CD8-positive, alpha-beta memory T cell (primary cell): ENCODE results near the gene SSR3. TPM values are rescaled to one million over a fixed set of nuclear protein-coding genes. Genes with fewer than 3 reads are reported as not detected.

Source experiments
- CTCF ChIA-PET: fragments of 350-600 bp; sonication (Branson Sonifier 250); formaldehyde crosslinking; loops from one replicate; lab custom pipeline; 2021; ENCODE audit warnings: antibody characterized with exemption; lab: Charles Lee
- POLR2A ChIA-PET: fragments of 350-600 bp; sonication (Branson Sonifier 250); formaldehyde crosslinking; loops from one replicate; lab custom pipeline; 2021; ENCODE audit warnings: antibody characterized with exemption; lab: Charles Lee
- DNase-seq, 5 donors: peaks; one replicate each; pipeline versions ENCODE4 v3.0.0 to v3.0.0-alpha.2; 2020 to 2022; ENCODE audit warnings: mixed read lengths in 1 of 5
- H3K27ac ChIP-seq: one replicate; pipeline ENCODE4 v1.7.0; 2013; ENCODE audit warnings: low read depth, mild to moderate bottlenecking, low read length, moderate library complexity
- H3K27me3 ChIP-seq: 2 replicates; pipeline ENCODE4 v1.7.0; 2013; ENCODE audit warnings: low read length, mild to moderate bottlenecking; ENCODE audit not compliant: insufficient read depth, poor library complexity, severe bottlenecking
- H3K36me3 ChIP-seq: 2 replicates; pipeline ENCODE4 v1.7.0; 2013; ENCODE audit warnings: mild to moderate bottlenecking, low read length, moderate library complexity; ENCODE audit not compliant: insufficient read depth
- H3K4me1 ChIP-seq: 2 replicates; pipeline ENCODE4 v1.7.0; 2013; ENCODE audit warnings: mild to moderate bottlenecking, low read length, moderate library complexity; ENCODE audit not compliant: insufficient read depth
- H3K4me3 ChIP-seq: 2 replicates; pipeline ENCODE4 v1.7.0; 2013; ENCODE audit warnings: mild to moderate bottlenecking, low read length
- H3K9me3 ChIP-seq: 2 replicates; pipeline ENCODE4 v1.7.0; 2013; ENCODE audit warnings: mild to moderate bottlenecking, low read length
- H3K27ac Mint-ChIP-seq, 8 donors: one replicate each; pipeline ENCODE4 v1.8.0; 2020 to 2021; ENCODE audit warnings: mixed read lengths in 8 of 8, mild to moderate bottlenecking in 6 of 8, inconsistent platforms in 3 of 8, moderate library complexity in 3 of 8
- H3K27me3 Mint-ChIP-seq, 2 donors: one replicate each; pipeline ENCODE4 v1.8.0; 2020 to 2021; ENCODE audit warnings: mixed read lengths in 2 of 2, mild to moderate bottlenecking in 1 of 2, moderate library complexity in 1 of 2
- H3K36me3 Mint-ChIP-seq, 3 donors: one replicate each; pipeline ENCODE4 v1.8.0; 2020 to 2021; ENCODE audit warnings: mixed read lengths in 3 of 3, inconsistent platforms in 1 of 3, mild to moderate bottlenecking in 1 of 3
- H3K4me1 Mint-ChIP-seq, 3 donors: one replicate each; pipeline ENCODE4 v1.8.0; 2020 to 2021; ENCODE audit warnings: mixed read lengths in 3 of 3, inconsistent platforms in 1 of 3, mild to moderate bottlenecking in 1 of 3
- H3K4me3 Mint-ChIP-seq, 7 donors: one replicate each; pipeline ENCODE4 v1.8.0; 2020 to 2021; ENCODE audit warnings: mixed read lengths in 7 of 7, mild to moderate bottlenecking in 6 of 7, moderate library complexity in 4 of 7, inconsistent platforms in 2 of 7
- H3K9me3 Mint-ChIP-seq, 5 donors: one replicate each; pipeline ENCODE4 v1.8.0; 2020 to 2022; ENCODE audit warnings: mixed read lengths in 5 of 5, mild to moderate bottlenecking in 3 of 5, moderate library complexity in 2 of 5, inconsistent platforms in 1 of 5
- polyA plus RNA-seq: library from polyadenylated mRNA; unstranded; fragments of 300-500 nt; fragmentation: Illumina TruSeq; gene quantifications from one replicate; pipeline ENCODE4 v1.2.3, GENCODE V29; 2021
- total RNA-seq, 2 experiments: library from RNA; stranded (reverse); gene quantifications; one replicate each; pipeline ENCODE4 v1.2.3, GENCODE V29; 2021

SSR3 gene
- total and polyA plus RNA-seq, 3 experiments from 2014 or later = 144 to 175 (median 171) TPM

- peaks cover 3 to 37% (median 6%) of the 10 kb centered on the region in 3 donors for H3K36me3 Mint-ChIP-seq
- no peaks in the 10 kb centered on the region for H3K4me1 ChIP-seq
- no peaks in the 10 kb centered on the region for H3K27me3 ChIP-seq
- CTCF ChIA-PET = interaction anchor here (1.5 kb wide), 1 partner anchor 382 kb away, joined by 4 read pairs; no protein-coding TSS in a partner anchor
- H3K4me3 Mint-ChIP-seq = no peak overlapping the region
- H3K27me3 Mint-ChIP-seq = peaks cover 0 to 1% of the 10 kb centered on the region in 2 donors
- H3K27ac ChIP-seq = no peak overlapping the region
- H3K4me3 ChIP-seq = no peak overlapping the region
- peak overlapping the region in 1 of 8 donors; percentile 67 for H3K27ac Mint-ChIP-seq
- no peaks in the 10 kb centered on the region for H3K4me1 Mint-ChIP-seq
- no peaks in the 10 kb centered on the region for H3K9me3 Mint-ChIP-seq
- peaks cover 4% of the 10 kb centered on the region for H3K36me3 ChIP-seq
- POLR2A ChIA-PET = no interaction called here
- DNase-seq = no peak
- H3K9me3 ChIP-seq = no peaks in the 10 kb centered on the region
Measured at GRCh38 chr3:156533205-156533604, 21.7 kb downstream of the SSR3 start.

- CTCF ChIA-PET = interaction anchor here (1.5 kb wide), 1 partner anchor 382 kb away, joined by 4 read pairs; no protein-coding TSS in a partner anchor
- Mint-ChIP-seq H3K27me3 (peaks cover 0 to 1% of the 10 kb centered on the region in 2 donors), H3K9me3 (no peaks in the 10 kb centered on the region), H3K27ac (no peak overlapping the region), H3K4me3 (no peak overlapping the region), H3K36me3 (peaks cover 3 to 32% (median 8%) of the 10 kb centered on the region in 3 donors), H3K4me1 (no peaks in the 10 kb centered on the region)
- Histone ChIP-seq H3K27ac (no peak overlapping the region), H3K9me3 (no peaks in the 10 kb centered on the region), H3K4me3 (no peak overlapping the region), H3K27me3 (no peaks in the 10 kb centered on the region), H3K36me3 (no peaks in the 10 kb centered on the region), H3K4me1 (no peaks in the 10 kb centered on the region)
- POLR2A ChIA-PET = no interaction called here
- no peak for DNase-seq
Measured at GRCh38 chr3:156532730-156533129, 22.2 kb downstream of the SSR3 start.

- no peak overlapping the region for H3K4me3 Mint-ChIP-seq
- H3K4me1 ChIP-seq = no peaks in the 10 kb centered on the region
- H3K27ac ChIP-seq = no peak overlapping the region
- H3K27me3 Mint-ChIP-seq = peaks cover 0 to 5% of the 10 kb centered on the region in 2 donors
- DNase-seq = no peak
- H3K36me3 ChIP-seq = no peaks in the 10 kb centered on the region
- POLR2A ChIA-PET = no interaction called here
- H3K4me3 ChIP-seq = no peak overlapping the region
- CTCF ChIA-PET = interaction anchor here (0.6 to 1.1 kb wide), 2 partner anchors 378 to 630 kb away, joined by 3 read pairs; no protein-coding TSS in a partner anchor
- H3K9me3 Mint-ChIP-seq = no peaks in the 10 kb centered on the region
- peaks cover 0 to under 1% (median 0%) of the 10 kb centered on the region in 3 donors for H3K4me1 Mint-ChIP-seq
- no peaks in the 10 kb centered on the region for H3K9me3 ChIP-seq
- H3K36me3 Mint-ChIP-seq = peaks cover 3 to 23% (median 5%) of the 10 kb centered on the region in 3 donors
- H3K27me3 ChIP-seq = no peaks in the 10 kb centered on the region
- H3K27ac Mint-ChIP-seq = no peak overlapping the region
Measured at GRCh38 chr3:156530980-156531379, 23.9 kb downstream of the SSR3 start.

- Histone ChIP-seq H3K4me3 (no peak overlapping the region), H3K9me3 (no peaks in the 10 kb centered on the region), H3K27me3 (no peaks in the 10 kb centered on the region), H3K4me1 (peaks cover 6% of the 10 kb centered on the region), H3K27ac (no peak overlapping the region), H3K36me3 (no peaks in the 10 kb centered on the region)
- Mint-ChIP-seq H3K4me3 (no peak overlapping the region), H3K27ac (no peak overlapping the region), H3K4me1 (peaks cover 9 to 22% (median 20%) of the 10 kb centered on the region in 3 donors), H3K27me3 (peaks cover 11 to 16% of the 10 kb centered on the region in 2 donors), H3K9me3 (peaks cover 0 to 3% (median 0%) of the 10 kb centered on the region in 5 donors), H3K36me3 (peaks cover 0 to 8% (median 3%) of the 10 kb centered on the region in 3 donors)
- DNase-seq = no peak
- ChIA-PET POLR2A (no interaction called here), CTCF (interaction anchor here (0.7 kb wide), 1 partner anchor 28 kb away, joined by 3 read pairs; the partner anchor contains the start of gene SSR3)
Measured at GRCh38 chr3:156527060-156527459, 27.9 kb downstream of the SSR3 start.

GRCh38 chr3:156525808-156526207, 29.1 kb downstream of the SSR3 start:
- POLR2A ChIA-PET = interaction anchor here (1.0 to 1.5 kb wide), 2 partner anchors 9 to 16 kb away, joined by 3 read pairs; no protein-coding TSS in a partner anchor
- Histone ChIP-seq H3K9me3 (no peaks in the 10 kb centered on the region), H3K4me1 (peaks cover 6% of the 10 kb centered on the region), H3K36me3 (no peaks in the 10 kb centered on the region), H3K4me3 (no peak overlapping the region), H3K27ac (no peak overlapping the region), H3K27me3 (no peaks in the 10 kb centered on the region)
- H3K4me1 Mint-ChIP-seq = peaks cover 9 to 22% (median 20%) of the 10 kb centered on the region in 3 donors
- no peak for DNase-seq
- H3K27ac Mint-ChIP-seq = no peak overlapping the region
- peaks cover 0 to 4% (median 2%) of the 10 kb centered on the region in 3 donors for H3K36me3 Mint-ChIP-seq
- H3K4me3 Mint-ChIP-seq = no peak overlapping the region
- H3K27me3 Mint-ChIP-seq = peaks cover 11 to 19% of the 10 kb centered on the region in 2 donors
- CTCF ChIA-PET = interaction anchor here (1.1 to 3.9 kb wide), 7 partner anchors 9 to 605 kb away, joined by 3 to 18 read pairs (median 3); no protein-coding TSS in a partner anchor
- peaks cover 0 to 3% (median 0%) of the 10 kb centered on the region in 5 donors for H3K9me3 Mint-ChIP-seq

GRCh38 chr3:156522673-156523072, 32.2 kb downstream of the SSR3 start:
- peaks cover 6% of the 10 kb centered on the region for H3K4me1 ChIP-seq
- Mint-ChIP-seq H3K27me3 (peaks cover 17 to 19% of the 10 kb centered on the region in 2 donors), H3K4me3 (no peak overlapping the region), H3K9me3 (peaks cover 0 to 3% (median 0%) of the 10 kb centered on the region in 5 donors), H3K4me1 (peaks cover 9 to 22% (median 20%) of the 10 kb centered on the region in 3 donors), H3K27ac (peak overlapping the region in 1 of 8 donors; percentile 91), H3K36me3 (peaks cover 0 to 1% (median 0%) of the 10 kb centered on the region in 3 donors)
- no peaks in the 10 kb centered on the region for H3K36me3 ChIP-seq
- CTCF ChIA-PET = interaction anchor here (1.4 to 3.9 kb wide), 2 partner anchors 13 to 372 kb away, joined by 3 to 18 read pairs; no protein-coding TSS in a partner anchor
- H3K9me3 ChIP-seq = no peaks in the 10 kb centered on the region
- H3K27ac ChIP-seq = no peak overlapping the region
- DNase-seq = no peak
- H3K27me3 ChIP-seq = no peaks in the 10 kb centered on the region
- H3K4me3 ChIP-seq = no peak overlapping the region
- POLR2A ChIA-PET = no interaction called here

GRCh38 chr3:156519758-156520162, 35.2 kb downstream of the SSR3 start:
- no peak overlapping the region for H3K27ac ChIP-seq
- H3K4me3 ChIP-seq = no peak overlapping the region
- H3K36me3 ChIP-seq = no peaks in the 10 kb centered on the region
- ChIA-PET CTCF (interaction anchor here (0.7 to 1.4 kb wide), 3 partner anchors 563 to 714 kb away, joined by 3 read pairs; partner anchors contain the start of gene C3orf33), POLR2A (no interaction called here)
- peaks cover 0 to 3% (median 0%) of the 10 kb centered on the region in 5 donors for H3K9me3 Mint-ChIP-seq
- no peaks in the 10 kb centered on the region for H3K27me3 ChIP-seq
- no peak overlapping the region for H3K27ac Mint-ChIP-seq
- peaks cover 6 to 19% (median 12%) of the 10 kb centered on the region in 3 donors for H3K4me1 Mint-ChIP-seq
- H3K36me3 Mint-ChIP-seq = peaks cover 0 to 3% (median 0%) of the 10 kb centered on the region in 3 donors
- DNase-seq = no peak
- no peaks in the 10 kb centered on the region for H3K9me3 ChIP-seq
- H3K4me1 ChIP-seq = peaks cover 2% of the 10 kb centered on the region
- H3K27me3 Mint-ChIP-seq = peaks cover 13 to 19% of the 10 kb centered on the region in 2 donors
- no peak overlapping the region for H3K4me3 Mint-ChIP-seq

- H3K4me3 Mint-ChIP-seq = no peak overlapping the region
- CTCF ChIA-PET = interaction anchor here (1.1 kb wide), 1 partner anchor 9 kb away, joined by 3 read pairs; no protein-coding TSS in a partner anchor
Measured at GRCh38 chr3:156518726-156519125, 36.2 kb downstream of the SSR3 start.

More at GRCh38 chr3:156518726-156519125, 36.2 kb downstream of the SSR3 start:
- H3K9me3 ChIP-seq = no peaks in the 10 kb centered on the region
- peaks cover 8 to 14% of the 10 kb centered on the region in 2 donors for H3K27me3 Mint-ChIP-seq
- H3K9me3 Mint-ChIP-seq = no peaks in the 10 kb centered on the region
- no peak overlapping the region for H3K27ac Mint-ChIP-seq
- no peaks in the 10 kb centered on the region for H3K36me3 ChIP-seq
- DNase-seq = no peak
- no peak overlapping the region for H3K4me3 ChIP-seq
- POLR2A ChIA-PET = no interaction called here
- peaks cover 0 to 3% (median 0%) of the 10 kb centered on the region in 3 donors for H3K36me3 Mint-ChIP-seq
- peaks cover 0 to 8% (median 2%) of the 10 kb centered on the region in 3 donors for H3K4me1 Mint-ChIP-seq
- no peak overlapping the region for H3K27ac ChIP-seq
- no peaks in the 10 kb centered on the region for H3K27me3 ChIP-seq
- no peaks in the 10 kb centered on the region for H3K4me1 ChIP-seq
